Transverse colon (tissue), 4 donors: Measurements from ENCODE around the gene FGR. TPM values are rescaled to one million over a fixed set of nuclear protein-coding genes. Genes with fewer than 3 reads are reported as not detected.

Source experiments
- DNase-seq: peaks from one replicate; pipeline ENCODE4 v3.0.0-alpha.2; 2019
- H3K27ac ChIP-seq, 4 donors: fragments of 200-600 bp; sonication (generic); 2 replicates each; pipeline ENCODE4 v1.5.1; 2016 to 2018; ENCODE audit warnings: inconsistent platforms in 4 of 4
- H3K27me3 ChIP-seq: fragments of 200-600 bp; sonication (generic); 2 replicates; pipeline ENCODE4 v1.5.1; 2017; ENCODE audit warnings: inconsistent platforms
- H3K36me3 ChIP-seq, 4 donors: fragments of 200-600 bp; sonication (generic); 2 replicates each; pipeline ENCODE4 v1.5.1; 2017 to 2019; ENCODE audit warnings: inconsistent platforms in 4 of 4
- H3K4me1 ChIP-seq, 4 donors: fragments of 200-600 bp; sonication (generic); 2 replicates each; pipeline ENCODE4 v1.5.1; 2017 to 2020; ENCODE audit warnings: inconsistent platforms in 4 of 4
- H3K4me3 ChIP-seq, 4 donors: fragments of 200-600 bp; sonication (generic); 1 replicate in 1 of 4; 2 replicates in 3 of 4; pipeline versions ENCODE4 v1.5.1 to v1.6.1; 2017 to 2019; ENCODE audit warnings: inconsistent platforms in 4 of 4
- H3K9me3 ChIP-seq, 2 donors: fragments of 200-600 bp; sonication (generic); 2 replicates each; pipeline ENCODE4 v1.5.1; 2017 to 2019; ENCODE audit warnings: inconsistent platforms in 2 of 2
- EP300 ChIP-seq: sonication (generic); formaldehyde crosslinking; IDR thresholded peaks from one replicate; pipeline ENCODE4 v1.6.1; 2017; ENCODE audit warnings: antibody characterized with exemption, low read depth
- POLR2A ChIP-seq: fragments of 450-650 bp; IDR thresholded peaks from one replicate; pipeline ENCODE4 v1.6.1; 2016; ENCODE audit warnings: antibody characterized with exemption, mild to moderate bottlenecking, moderate library complexity
- POLR2AphosphoS5 ChIP-seq, 3 donors: sonication (generic); formaldehyde crosslinking; IDR thresholded peaks; one replicate each; pipeline ENCODE4 v1.6.1; 2016; ENCODE audit warnings: antibody characterized with exemption in 3 of 3
- WGBS, 2 donors: methylation state at CpG; one replicate each; pipeline ENCODE4 v1.1.5; 2018; ENCODE audit warnings: low coverage in 1 of 2; 5-methylcytosine and 5-hydroxymethylcytosine counted together
- in situ Hi-C, 4 donors: fragments of 200-750 bp; cut with MboI; loops; one replicate each; pipeline versions ENCODE4 v1.15.0 to v1.15.1; 2017; ENCODE audit warnings: low sequenced_read_pairs in 3 of 4, low pct_ligation_motif_present in 1 of 4, low pct_unique_long_range_greater_than_20kb in 1 of 4
- intact Hi-C: fragments of 100-400 bp; cut with DNase I; formaldehyde crosslinking; loops from one replicate; pipeline ENCODE4 v1.15.1; 2023; ENCODE audit warnings: low total_unique reads
- total RNA-seq, 4 donors: library from RNA; depleted of rRNA; stranded (reverse); fragments of >200 nt; gene quantifications; one replicate each; pipeline ENCODE4 v1.1.0, GENCODE V29; 2016
- TF ChIP-seq, protein P1 (sequence below), 5 experiments: fragments of 200-600 bp in 3 of 5; fragments of 450-650 bp in 2 of 5; sonication (generic) in 3 of 5; IDR thresholded peaks; 1 replicate in 2 of 5; 2 replicates in 3 of 5; pipeline ENCODE4 v1.5.1; 2016 to 2017; ENCODE audit warnings: antibody characterized with exemption in 5 of 5, inconsistent platforms in 3 of 5, mild to moderate bottlenecking in 2 of 5, moderate library complexity in 1 of 5

The FGR gene
- total RNA-seq, 4 donors from 2014 or later: 2.2 to 8.8 (median 5.8) TPM

DNA sequence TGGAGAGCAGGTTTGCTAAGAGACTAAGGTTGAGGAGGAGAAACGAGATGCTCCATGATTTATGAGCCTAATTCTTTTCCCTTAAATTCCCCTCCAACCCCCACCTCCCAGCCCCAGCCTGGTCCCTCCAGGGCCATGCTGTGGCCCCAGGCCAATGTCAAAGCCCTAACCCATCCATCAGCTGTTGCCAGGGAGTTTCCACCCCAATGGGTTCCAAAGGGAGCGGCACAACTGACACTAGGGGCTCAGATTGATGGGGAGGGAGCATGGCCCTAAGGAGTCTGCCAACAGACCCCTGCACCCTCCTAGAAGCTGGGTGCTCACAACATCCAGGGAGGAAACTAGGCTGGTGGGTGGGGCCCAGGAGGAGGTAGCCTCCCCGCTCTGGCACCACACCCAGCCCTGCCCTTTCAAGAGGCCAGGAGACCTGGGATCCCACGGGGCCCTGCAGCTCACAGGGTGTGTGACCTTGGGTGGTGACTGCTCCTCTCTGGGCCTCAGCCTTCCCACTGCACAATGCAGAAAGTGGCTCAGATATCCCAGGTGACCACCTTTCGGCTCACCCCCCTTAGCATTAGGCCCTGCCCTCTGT is 44.0 kb downstream of the FGR start:
- Histone ChIP-seq H3K36me3 (no peaks in the 10 kb centered on the region), H3K9me3 (no peaks in the 10 kb centered on the region), H3K27ac (peak overlapping the region in 3 of 4 donors; percentile 64 to 85 (median 66)), H3K4me3 (no peak overlapping the region), H3K27me3 (no peaks in the 10 kb centered on the region), H3K4me1 (peaks cover 38 to 66% (median 56%) of the 10 kb centered on the region in 4 donors)
- DNase-seq: peak; percentile 72
- TF ChIP-seq, protein P1, sequence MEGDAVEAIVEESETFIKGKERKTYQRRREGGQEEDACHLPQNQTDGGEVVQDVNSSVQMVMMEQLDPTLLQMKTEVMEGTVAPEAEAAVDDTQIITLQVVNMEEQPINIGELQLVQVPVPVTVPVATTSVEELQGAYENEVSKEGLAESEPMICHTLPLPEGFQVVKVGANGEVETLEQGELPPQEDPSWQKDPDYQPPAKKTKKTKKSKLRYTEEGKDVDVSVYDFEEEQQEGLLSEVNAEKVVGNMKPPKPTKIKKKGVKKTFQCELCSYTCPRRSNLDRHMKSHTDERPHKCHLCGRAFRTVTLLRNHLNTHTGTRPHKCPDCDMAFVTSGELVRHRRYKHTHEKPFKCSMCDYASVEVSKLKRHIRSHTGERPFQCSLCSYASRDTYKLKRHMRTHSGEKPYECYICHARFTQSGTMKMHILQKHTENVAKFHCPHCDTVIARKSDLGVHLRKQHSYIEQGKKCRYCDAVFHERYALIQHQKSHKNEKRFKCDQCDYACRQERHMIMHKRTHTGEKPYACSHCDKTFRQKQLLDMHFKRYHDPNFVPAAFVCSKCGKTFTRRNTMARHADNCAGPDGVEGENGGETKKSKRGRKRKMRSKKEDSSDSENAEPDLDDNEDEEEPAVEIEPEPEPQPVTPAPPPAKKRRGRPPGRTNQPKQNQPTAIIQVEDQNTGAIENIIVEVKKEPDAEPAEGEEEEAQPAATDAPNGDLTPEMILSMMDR (IDR thresholded peaks at IDR 0.05): no peak
- TF ChIP-seq POLR2AphosphoS5 (IDR thresholded peaks at IDR 0.05) (no peak), EP300 (no peak), POLR2A (no peak)
- in situ Hi-C loops: no loop called here
- WGBS, 2 donors: 59% methylated on average over 5 of the region's 5 CpGs; no CpG with 5 or more reads in 1 of the 2 donors
- intact Hi-C loops: no loop called here

DNA sequence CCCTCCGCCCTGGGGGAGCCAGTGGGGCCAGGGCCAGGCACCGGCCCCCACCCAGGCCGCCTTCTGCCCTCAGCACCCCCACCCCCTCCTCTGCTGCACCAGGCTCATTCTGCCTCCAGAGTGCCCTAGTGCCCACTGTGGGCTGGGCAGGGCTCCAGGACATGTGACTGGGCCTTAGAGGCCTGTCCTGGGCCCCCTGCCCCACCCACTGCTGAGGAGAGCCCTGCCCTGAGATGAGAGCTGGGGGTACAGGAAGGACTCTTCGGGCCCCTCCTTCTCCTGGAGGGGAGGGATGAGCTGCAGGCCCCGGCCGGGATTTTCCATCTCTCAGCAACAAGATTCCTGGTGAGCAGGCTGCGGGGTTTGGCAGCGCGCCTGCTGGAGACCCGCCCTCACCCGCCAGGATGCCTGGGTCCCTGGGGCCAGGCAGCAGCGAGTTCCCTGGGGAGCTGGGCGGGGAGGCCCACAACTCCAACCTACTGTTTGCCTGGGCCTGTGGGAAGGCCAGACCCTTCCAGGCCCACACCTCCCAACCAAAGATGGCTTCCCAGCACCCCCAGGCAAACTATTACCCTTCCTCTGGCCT is 45.1 kb downstream of the FGR start:
- intact Hi-C loops: no loop called here
- Histone ChIP-seq H3K36me3 (no peaks in the 10 kb centered on the region), H3K4me3 (no peak overlapping the region), H3K27ac (peak overlapping the region; percentile 55 to 85 (median 65)), H3K4me1 (peaks cover 38 to 60% (median 50%) of the 10 kb centered on the region in 4 donors), H3K9me3 (no peaks in the 10 kb centered on the region), H3K27me3 (no peaks in the 10 kb centered on the region)
- TF ChIP-seq POLR2A: no peak
- TF ChIP-seq, protein P1 (IDR thresholded peaks at IDR 0.05): no peak
- no peak for TF ChIP-seq POLR2AphosphoS5 (IDR thresholded peaks at IDR 0.05)
- TF ChIP-seq EP300: no peak
- 48% methylated on average over 5 of the region's 13 CpGs; no CpG with 5 or more reads in 1 of the 2 donors for WGBS, 2 donors
- in situ Hi-C loops: no loop called here
- DNase-seq: no peak

DNA sequence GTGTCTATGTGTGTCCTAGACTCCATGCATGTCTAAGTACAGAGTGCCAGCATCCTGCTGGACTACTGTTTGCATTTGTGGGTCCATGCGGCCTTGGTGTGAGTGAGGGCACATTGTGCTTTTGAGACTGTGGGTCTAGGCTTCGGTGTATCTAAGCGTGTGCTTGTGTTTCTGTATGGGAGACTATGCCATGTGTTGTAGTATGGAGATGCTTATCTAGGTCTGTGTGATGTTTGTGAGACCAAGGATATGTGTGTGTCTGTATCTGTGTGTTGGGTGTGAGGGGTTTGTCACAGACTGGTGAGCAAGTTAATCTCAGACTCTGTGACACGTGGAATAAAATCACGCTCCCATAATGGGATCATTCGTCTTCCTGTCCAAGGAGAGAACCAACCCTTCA is 45.5 kb downstream of the FGR start:
- DNase-seq: no peak
- 77 to 81% methylated on average over 3 to 6 of the region's 6 CpGs for WGBS, 2 donors
- TF ChIP-seq, protein P1 (IDR thresholded peaks at IDR 0.05): no peak
- TF ChIP-seq POLR2A: no peak
- TF ChIP-seq EP300: no peak
- TF ChIP-seq POLR2AphosphoS5 (IDR thresholded peaks at IDR 0.05): no peak
- intact Hi-C loops (no loop called here), in situ Hi-C loops (no loop called here)
- Histone ChIP-seq H3K4me3 (no peak overlapping the region), H3K9me3 (no peaks in the 10 kb centered on the region), H3K4me1 (peaks cover 38 to 55% (median 48%) of the 10 kb centered on the region in 4 donors), H3K36me3 (no peaks in the 10 kb centered on the region), H3K27me3 (no peaks in the 10 kb centered on the region), H3K27ac (peak overlapping the region; percentile 55 to 85 (median 65))

DNA sequence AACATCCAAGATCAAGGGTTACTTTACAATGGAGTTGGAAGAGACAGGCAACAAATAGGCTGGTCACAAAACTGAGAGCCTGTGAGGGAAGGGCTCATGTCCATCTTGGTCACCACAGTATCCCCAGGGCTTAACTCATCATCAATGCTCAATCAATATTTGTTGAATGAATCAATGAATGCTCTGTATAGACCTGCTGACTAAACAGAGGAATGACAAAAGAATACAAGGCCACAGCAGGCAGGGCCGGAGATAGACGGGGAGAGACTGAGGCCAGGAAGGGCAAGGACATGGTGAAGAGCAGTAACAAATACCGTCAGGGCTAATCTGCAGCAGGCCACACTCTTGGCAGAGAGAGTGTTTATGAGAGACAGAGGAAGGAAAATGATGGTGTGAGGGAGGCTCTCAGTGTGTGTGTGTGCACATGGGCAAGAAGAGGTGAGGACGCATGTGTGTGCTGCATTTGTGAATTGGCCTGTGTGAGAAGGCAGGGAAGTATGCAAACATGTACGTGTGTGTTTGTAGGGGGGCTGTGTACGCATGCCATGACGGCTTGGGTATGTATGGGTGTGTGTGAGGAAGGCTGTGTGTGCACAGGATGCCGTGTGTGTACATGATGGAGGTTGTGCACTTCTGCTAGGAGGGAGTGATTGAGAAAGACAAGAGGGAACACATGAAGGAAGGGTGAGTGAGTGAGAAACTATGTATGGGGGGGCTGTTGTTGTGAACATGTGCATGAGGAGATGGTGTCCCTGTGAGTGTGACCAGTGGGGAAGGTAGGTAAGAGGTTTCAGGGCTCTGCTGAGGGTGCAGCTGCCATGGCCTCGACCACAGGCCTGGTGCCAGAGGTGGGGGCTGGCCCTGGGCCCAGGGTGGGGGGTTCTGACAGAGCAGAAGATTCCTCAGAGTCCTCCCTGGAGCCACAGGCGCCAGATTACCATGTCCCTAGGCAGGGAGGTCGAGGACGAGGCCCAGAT is 46.4 kb downstream of the FGR start:
- no peak for DNase-seq
- 55 to 65% methylated on average over 8 to 12 of the region's 12 CpGs for WGBS, 2 donors
- intact Hi-C loops: no loop called here
- in situ Hi-C loops: no loop called here
- H3K4me3 ChIP-seq: no peak overlapping the region
- peaks cover 33 to 46% (median 40%) of the 10 kb centered on the region in 4 donors for H3K4me1 ChIP-seq
- H3K27me3 ChIP-seq: no peaks in the 10 kb centered on the region
- no peaks in the 10 kb centered on the region for H3K36me3 ChIP-seq
- H3K27ac ChIP-seq: peak overlapping the region; percentile 55 to 85 (median 65)
- TF ChIP-seq, protein P1 (IDR thresholded peaks at IDR 0.05): no peak
- TF ChIP-seq POLR2A (no peak), EP300 (no peak), POLR2AphosphoS5 (IDR thresholded peaks at IDR 0.05) (peak in 1 of 3 donors; percentile 56)
- H3K9me3 ChIP-seq: no peaks in the 10 kb centered on the region
